H9 (cell line): ENCODE measurements around the gene ZNF652. TPM values are rescaled to one million over a fixed set of nuclear protein-coding genes. Genes with fewer than 3 reads are reported as not detected.
A peak's percentile ranks its signal among the peaks of the same experiment; 100 is the strongest.
"Not testable (repeated sequence)": the region's sequence is repeated elsewhere in the genome, so short reads cannot be mapped to it uniquely, and the experiment has no call there.

Source experiments
- DNase-seq: peaks from one replicate; pipeline ENCODE4 v3.0.0-alpha.2; 2017
- H2AFZ ChIP-seq: one replicate; pipeline ENCODE4 v1.6.1; 2013; ENCODE audit warnings: mild to moderate bottlenecking, low read length, control low read depth, moderate library complexity
- H2AK5ac ChIP-seq: 2 replicates; pipeline ENCODE4 v1.6.1; 2013; ENCODE audit warnings: low read length, control low read depth, mixed read lengths; ENCODE audit not compliant: insufficient read length
- H2BK120ac ChIP-seq: one replicate; pipeline ENCODE4 v1.6.1; 2013; ENCODE audit warnings: low read depth, mild to moderate bottlenecking, low read length, control low read depth, inconsistent platforms; ENCODE audit not compliant: poor library complexity, severe bottlenecking
- H2BK12ac ChIP-seq: 2 replicates; pipeline ENCODE4 v1.6.1; 2013; ENCODE audit warnings: low read length, control low read depth, mixed read lengths, low read depth; ENCODE audit not compliant: insufficient read length
- H2BK15ac ChIP-seq: 2 replicates; pipeline ENCODE4 v1.6.1; 2013; ENCODE audit warnings: low read depth, low read length, control low read depth
- H2BK20ac ChIP-seq: one replicate; pipeline ENCODE4 v1.6.1; 2013; ENCODE audit warnings: low read depth, mild to moderate bottlenecking, low read length, control low read depth, inconsistent platforms; ENCODE audit not compliant: poor library complexity, severe bottlenecking
- H2BK5ac ChIP-seq: 2 replicates; pipeline ENCODE4 v1.6.1; 2013; ENCODE audit warnings: low read length, control low read depth, mixed read lengths; ENCODE audit not compliant: insufficient read length
- H3K14ac ChIP-seq: 2 replicates; pipeline ENCODE4 v1.6.1; 2013; ENCODE audit warnings: low read length, control low read depth; ENCODE audit not compliant: insufficient read depth
- H3K18ac ChIP-seq: 2 replicates; pipeline ENCODE4 v1.6.1; 2013; ENCODE audit warnings: low read depth, mild to moderate bottlenecking, mixed read lengths, low read length, control low read depth; ENCODE audit not compliant: insufficient read length
- H3K23ac ChIP-seq: 2 replicates; pipeline ENCODE4 v1.6.1; 2013; ENCODE audit warnings: low read length, control low read depth, mixed read lengths, low read depth; ENCODE audit not compliant: insufficient read length
- H3K23me2 ChIP-seq: 2 replicates; pipeline ENCODE4 v1.6.1; 2013; ENCODE audit warnings: low read depth, mild to moderate bottlenecking, mixed read lengths, low read length, control low read depth; ENCODE audit not compliant: insufficient read length, poor library complexity, severe bottlenecking
- H3K27ac ChIP-seq: 2 replicates; pipeline ENCODE4 v1.5.1; 2013; ENCODE audit warnings: low read length, control low read depth, mixed read lengths, low read depth; ENCODE audit not compliant: insufficient read length
- H3K27me3 ChIP-seq: 2 replicates; pipeline ENCODE4 v1.6.1; 2013; ENCODE audit warnings: low read length, control low read depth, inconsistent platforms; ENCODE audit not compliant: insufficient read depth
- H3K4ac ChIP-seq: 2 replicates; pipeline ENCODE4 v1.6.1; 2013; ENCODE audit warnings: low read depth, mild to moderate bottlenecking, control low read depth, inconsistent platforms, low read length, moderate library complexity
- H3K4me1 ChIP-seq: 2 replicates; pipeline ENCODE4 v1.6.1; 2013; ENCODE audit warnings: low read length, control low read depth, inconsistent platforms; ENCODE audit not compliant: insufficient read depth
- H3K4me2 ChIP-seq: 2 replicates; pipeline ENCODE4 v1.6.1; 2013; ENCODE audit warnings: low read length, control low read depth, mixed read lengths; ENCODE audit not compliant: insufficient read length, insufficient read depth
- H3K56ac ChIP-seq: 2 replicates; pipeline ENCODE4 v1.6.1; 2013; ENCODE audit warnings: low read depth, mild to moderate bottlenecking, mixed read lengths, low read length, control low read depth; ENCODE audit not compliant: insufficient read length
- H3K79me1 ChIP-seq: 2 replicates; pipeline ENCODE4 v1.6.1; 2013; ENCODE audit warnings: low read depth, mild to moderate bottlenecking, moderate library complexity, low read length, control low read depth, inconsistent platforms; ENCODE audit not compliant: insufficient read depth, poor library complexity, severe bottlenecking
- H3K79me2 ChIP-seq: 2 replicates; pipeline ENCODE4 v1.6.1; 2013; ENCODE audit warnings: low read length, control low read depth, inconsistent platforms; ENCODE audit not compliant: insufficient read depth
- H3K9ac ChIP-seq: 2 replicates; pipeline ENCODE4 v1.6.1; 2013; ENCODE audit warnings: low read length, control low read depth, mixed read lengths; ENCODE audit not compliant: insufficient read length; ENCODE audit errors: extremely low read depth
- H3K9me3 ChIP-seq: one replicate; pipeline ENCODE4 v1.6.1; 2013; ENCODE audit warnings: low read depth, low read length, inconsistent platforms; ENCODE audit not compliant: control insufficient read depth
- H3T11ph ChIP-seq: one replicate; pipeline ENCODE4 v1.6.1; 2013; ENCODE audit warnings: mild to moderate bottlenecking, low read length, control low read depth, inconsistent platforms
- H4K20me1 ChIP-seq: one replicate; pipeline ENCODE4 v1.6.1; 2013; ENCODE audit not compliant: control insufficient read depth, insufficient read length, insufficient read depth
- H4K5ac ChIP-seq: 2 replicates; pipeline ENCODE4 v1.6.1; 2013; ENCODE audit warnings: low read depth, mild to moderate bottlenecking, mixed read lengths, low read length, control low read depth; ENCODE audit not compliant: insufficient read length
- H4K8ac ChIP-seq: replicated peaks from 2 replicates; pipeline ENCODE4 v1.6.1; 2013; ENCODE audit warnings: low read length, control low read depth, mixed read lengths, low read depth; ENCODE audit not compliant: insufficient read length
- H4K91ac ChIP-seq: 2 replicates; pipeline ENCODE4 v1.6.1; 2013; ENCODE audit warnings: low read depth, mild to moderate bottlenecking, moderate library complexity, mixed read lengths, low read length, control low read depth; ENCODE audit not compliant: insufficient read length
- H3K27ac Mint-ChIP-seq, 3 experiments: 2 replicates in 2 of 3; 3 replicates in 1 of 3; pipeline ENCODE4 v1.8.0; 2020 to 2021; ENCODE audit warnings: mixed read lengths in 3 of 3, mild to moderate bottlenecking in 1 of 3, moderate library complexity in 1 of 3
- H3K27me3 Mint-ChIP-seq: 2 replicates; pipeline ENCODE4 v1.8.0; 2021; ENCODE audit warnings: low read depth, mild to moderate bottlenecking, moderate library complexity, mixed read lengths
- H3K36me3 Mint-ChIP-seq, 3 experiments: 2 replicates in 2 of 3; 3 replicates in 1 of 3; pipeline ENCODE4 v1.8.0; 2020 to 2021; ENCODE audit warnings: low read depth in 3 of 3, mixed read lengths in 3 of 3; ENCODE audit not compliant: insufficient read depth in 1 of 3
- H3K4me1 Mint-ChIP-seq, 2 experiments: 2 replicates each; pipeline ENCODE4 v1.8.0; 2020; ENCODE audit warnings: mixed read lengths in 2 of 2
- H3K4me3 Mint-ChIP-seq, 2 experiments: 2 replicates in 1 of 2; 3 replicates in 1 of 2; pipeline ENCODE4 v1.8.0; 2020 to 2021; ENCODE audit warnings: mild to moderate bottlenecking in 2 of 2, mixed read lengths in 2 of 2, moderate library complexity in 1 of 2
- H3K9me3 Mint-ChIP-seq, 2 experiments: 2 replicates in 1 of 2; 3 replicates in 1 of 2; pipeline ENCODE4 v1.8.0; 2020; ENCODE audit warnings: mild to moderate bottlenecking in 2 of 2, mixed read lengths in 2 of 2, moderate library complexity in 1 of 2
- WGBS: extraction: QIAGEN DNeasy Blood & Tissue Kit; methylation state at CpG from one replicate; pipeline ENCODE4 v1.1.7; 2013; ENCODE audit warnings: missing lambda C conversion rate, low lambda C conversion rate, mixed read lengths; ENCODE audit not compliant: insufficient read length; ENCODE audit errors: extremely low coverage; 5-methylcytosine and 5-hydroxymethylcytosine counted together
- total RNA-seq: library from RNA; stranded (reverse); gene quantifications from 2 replicates; pipeline ENCODE4 v1.2.1, GENCODE V29; 2021
- TF ChIP-seq, protein P1 (sequence below): fragments of 200-600 bp; sonication (generic); conservative IDR thresholded peaks from 3 replicates; pipeline ENCODE4 v1.8.0; 2021; ENCODE audit warnings: antibody characterized with exemption, mild to moderate bottlenecking

Gene ZNF652
- total RNA-seq, 1 experiment from 2014 or later = 33.6 TPM

DNA sequence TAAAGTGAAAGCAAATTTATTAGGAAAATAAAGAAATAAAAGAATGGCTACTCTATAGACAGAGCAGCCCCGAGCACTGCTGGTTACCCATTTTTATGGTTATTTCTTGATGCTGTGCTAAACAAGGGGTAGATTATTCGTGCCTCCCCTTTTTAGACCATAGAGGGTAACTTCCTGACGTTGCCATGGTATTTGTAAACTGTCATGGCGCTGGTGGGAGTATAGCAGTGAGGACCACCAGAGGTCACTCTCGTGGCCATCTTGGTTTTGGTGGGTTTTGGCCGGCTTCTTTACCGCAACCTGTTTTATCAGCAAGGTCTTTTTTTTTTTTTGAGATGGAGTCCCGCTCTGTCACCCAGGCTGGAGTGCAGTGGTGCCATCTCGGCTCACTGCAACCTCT is 100.5 kb downstream of the ZNF652 start:
- H3K27me3 ChIP-seq, H3K23ac ChIP-seq, H3K27ac Mint-ChIP-seq, H3K18ac ChIP-seq, H3K9ac ChIP-seq, H4K20me1 ChIP-seq, DNase-seq, H3K79me1 ChIP-seq, H3T11ph ChIP-seq, H3K9me3 Mint-ChIP-seq, H2BK15ac ChIP-seq, H3K4me1 ChIP-seq, H3K27ac ChIP-seq, H3K23me2 ChIP-seq, H2BK120ac ChIP-seq, H3K36me3 Mint-ChIP-seq, H3K4me1 Mint-ChIP-seq, H2BK12ac ChIP-seq, H3K4ac ChIP-seq, H4K5ac ChIP-seq, H2BK5ac ChIP-seq, H2AK5ac ChIP-seq, H3K9me3 ChIP-seq, H2AFZ ChIP-seq, H4K91ac ChIP-seq, H4K8ac ChIP-seq, H3K4me2 ChIP-seq, H3K56ac ChIP-seq, H3K79me2 ChIP-seq, H3K14ac ChIP-seq, H2BK20ac ChIP-seq: not testable (repeated sequence)
- TF ChIP-seq, protein P1, sequence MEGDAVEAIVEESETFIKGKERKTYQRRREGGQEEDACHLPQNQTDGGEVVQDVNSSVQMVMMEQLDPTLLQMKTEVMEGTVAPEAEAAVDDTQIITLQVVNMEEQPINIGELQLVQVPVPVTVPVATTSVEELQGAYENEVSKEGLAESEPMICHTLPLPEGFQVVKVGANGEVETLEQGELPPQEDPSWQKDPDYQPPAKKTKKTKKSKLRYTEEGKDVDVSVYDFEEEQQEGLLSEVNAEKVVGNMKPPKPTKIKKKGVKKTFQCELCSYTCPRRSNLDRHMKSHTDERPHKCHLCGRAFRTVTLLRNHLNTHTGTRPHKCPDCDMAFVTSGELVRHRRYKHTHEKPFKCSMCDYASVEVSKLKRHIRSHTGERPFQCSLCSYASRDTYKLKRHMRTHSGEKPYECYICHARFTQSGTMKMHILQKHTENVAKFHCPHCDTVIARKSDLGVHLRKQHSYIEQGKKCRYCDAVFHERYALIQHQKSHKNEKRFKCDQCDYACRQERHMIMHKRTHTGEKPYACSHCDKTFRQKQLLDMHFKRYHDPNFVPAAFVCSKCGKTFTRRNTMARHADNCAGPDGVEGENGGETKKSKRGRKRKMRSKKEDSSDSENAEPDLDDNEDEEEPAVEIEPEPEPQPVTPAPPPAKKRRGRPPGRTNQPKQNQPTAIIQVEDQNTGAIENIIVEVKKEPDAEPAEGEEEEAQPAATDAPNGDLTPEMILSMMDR = peak; percentile 46
- no CpG with 5 or more reads among the region's 9 CpGs for WGBS
- Mint-ChIP-seq H3K27me3 (peaks cover 30% of the 10 kb centered on the region), H3K4me3 (peak overlapping the region in 1 of 2 experiments; percentile 77; a peak in 2 of 5 replicates)
